HS-5 (cell line): ENCODE data around the gene KLK1.

ENCODE experiments used
- DNase-seq: peaks from one replicate; pipeline ENCODE4 v3.0.0-alpha.2; 2012; ENCODE audit warnings: low read depth

The KLK1 gene

DNA sequence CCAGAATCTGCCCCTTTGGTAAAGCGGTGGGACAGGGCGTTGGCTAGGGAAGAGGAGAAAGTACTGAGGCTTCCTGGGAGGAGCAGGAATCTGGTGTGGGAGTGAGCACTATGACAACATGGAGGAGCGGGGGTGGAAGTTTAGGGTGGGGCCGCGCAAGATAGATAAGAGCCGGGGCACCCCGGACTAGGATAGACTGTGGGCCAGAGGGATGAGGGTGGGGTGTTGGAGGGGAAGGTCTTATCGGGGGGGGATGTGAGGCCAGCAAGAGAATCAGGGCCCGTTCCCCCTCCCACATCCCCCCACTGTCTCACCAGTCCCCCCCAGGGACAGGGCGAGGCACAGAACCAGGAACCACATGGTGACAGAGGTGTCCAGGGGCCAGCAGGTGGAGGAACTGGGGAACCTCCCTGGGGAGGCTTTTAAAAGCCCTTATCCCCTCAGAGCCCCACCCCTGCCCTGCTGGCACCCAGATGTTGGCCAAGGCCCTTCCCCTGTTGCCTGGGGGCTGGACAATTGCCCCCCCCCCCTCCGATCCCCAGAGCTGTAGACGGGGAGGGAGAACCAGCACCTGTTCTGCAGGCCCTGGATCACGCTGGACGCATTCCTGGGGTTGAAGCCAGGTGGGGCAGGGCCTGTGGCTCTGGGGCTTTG, at the start of gene KLK1:
Gene KLK1, minus strand, starts transcription at position 399 of the 654 bp plus-strand sequence. Its CDS starts 39 bp downstream, at position 360.
- DNase-seq = no peak

DNA sequence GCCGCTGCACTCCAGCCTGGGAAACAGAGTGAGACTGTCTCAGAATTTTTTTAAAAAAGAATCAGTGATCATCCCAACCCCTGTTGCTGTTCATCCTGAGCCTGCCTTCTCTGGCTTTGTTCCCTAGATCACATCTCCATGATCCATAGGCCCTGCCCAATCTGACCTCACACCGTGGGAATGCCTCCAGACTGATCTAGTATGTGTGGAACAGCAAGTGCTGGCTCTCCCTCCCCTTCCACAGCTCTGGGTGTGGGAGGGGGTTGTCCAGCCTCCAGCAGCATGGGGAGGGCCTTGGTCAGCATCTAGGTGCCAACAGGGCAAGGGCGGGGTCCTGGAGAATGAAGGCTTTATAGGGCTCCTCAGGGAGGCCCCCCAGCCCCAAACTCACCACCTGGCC, 49.5 kb upstream of the KLK1 start, which contains the start of gene KLK2:
Gene KLK2, plus strand, starts transcription at position 384 of the 400 bp plus-strand sequence. CDS start 35 bp downstream, outside the sequence.
- no peak for DNase-seq

DNA sequence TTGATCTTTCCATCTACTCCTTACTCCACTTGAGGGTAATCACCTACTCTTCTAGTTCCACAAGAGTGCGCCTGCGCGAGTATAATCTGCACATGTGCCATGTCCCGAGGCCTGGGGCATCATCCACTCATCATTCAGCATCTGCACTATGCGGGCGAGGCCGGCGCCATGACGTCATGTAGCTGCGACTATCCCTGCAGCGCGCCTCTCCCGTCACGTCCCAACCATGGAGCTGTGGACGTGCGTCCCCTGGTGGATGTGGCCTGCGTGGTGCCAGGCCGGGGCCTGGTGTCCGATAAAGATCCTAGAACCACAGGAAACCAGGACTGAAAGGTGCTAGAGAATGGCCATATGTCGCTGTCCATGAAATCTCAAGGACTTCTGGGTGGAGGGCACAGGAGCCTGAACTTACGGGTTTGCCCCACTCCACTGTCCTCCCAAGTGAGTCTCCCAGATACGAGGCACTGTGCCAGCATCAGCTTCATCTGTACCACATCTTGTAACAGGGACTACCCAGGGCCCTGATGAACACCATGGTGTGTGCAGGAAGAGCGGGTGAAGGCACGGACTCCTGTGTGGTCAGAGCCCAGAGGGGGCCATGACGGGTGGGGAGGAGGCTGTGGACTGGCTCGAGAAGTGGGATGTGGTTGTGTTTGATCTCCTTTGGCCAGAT, 47.0 kb upstream of the KLK1 start:
- no peak for DNase-seq

DNA sequence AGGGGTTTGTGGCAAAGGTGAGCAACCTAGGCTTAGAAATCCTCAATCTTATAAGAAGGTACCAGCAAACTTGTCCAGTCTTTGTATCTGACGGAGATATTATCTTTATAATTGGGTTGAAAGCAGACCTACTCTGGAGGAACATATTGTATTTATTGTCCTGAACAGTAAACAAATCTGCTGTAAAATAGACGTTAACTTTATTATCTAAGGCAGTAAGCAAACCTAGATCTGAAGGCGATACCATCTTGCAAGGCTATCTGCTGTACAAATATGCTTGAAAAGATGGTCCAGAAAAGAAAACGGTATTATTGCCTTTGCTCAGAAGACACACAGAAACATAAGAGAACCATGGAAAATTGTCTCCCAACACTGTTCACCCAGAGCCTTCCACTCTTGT, 45.9 kb upstream of the KLK1 start:
- DNase-seq = no peak

DNA sequence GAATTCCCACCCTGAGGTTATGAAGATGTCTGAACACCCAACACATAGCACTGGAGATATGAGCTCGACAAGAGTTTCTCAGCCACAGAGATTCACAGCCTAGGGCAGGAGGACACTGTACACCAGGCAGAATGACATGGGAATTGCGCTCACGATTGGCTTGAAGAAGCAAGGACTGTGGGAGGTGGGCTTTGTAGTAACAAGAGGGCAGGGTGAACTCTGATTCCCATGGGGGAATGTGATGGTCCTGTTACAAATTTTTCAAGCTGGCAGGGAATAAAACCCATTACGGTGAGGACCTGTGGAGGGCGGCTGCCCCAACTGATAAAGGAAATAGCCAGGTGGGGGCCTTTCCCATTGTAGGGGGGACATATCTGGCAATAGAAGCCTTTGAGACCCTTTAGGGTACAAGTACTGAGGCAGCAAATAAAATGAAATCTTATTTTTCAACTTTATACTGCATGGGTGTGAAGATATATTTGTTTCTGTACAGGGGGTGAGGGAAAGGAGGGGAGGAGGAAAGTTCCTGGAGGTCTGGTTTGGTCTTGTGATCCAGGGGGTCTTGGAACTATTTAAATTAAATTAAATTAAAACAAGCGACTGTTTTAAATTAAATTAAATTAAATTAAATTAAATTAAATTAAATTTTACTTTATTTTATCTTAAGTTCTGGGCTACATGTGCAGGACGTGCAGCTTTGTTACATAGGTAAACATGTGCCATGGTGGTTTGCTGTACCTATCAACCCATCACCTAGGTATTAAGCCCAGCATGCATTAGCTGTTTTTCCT, 38.1 kb upstream of the KLK1 start:
- DNase-seq = no peak

DNA sequence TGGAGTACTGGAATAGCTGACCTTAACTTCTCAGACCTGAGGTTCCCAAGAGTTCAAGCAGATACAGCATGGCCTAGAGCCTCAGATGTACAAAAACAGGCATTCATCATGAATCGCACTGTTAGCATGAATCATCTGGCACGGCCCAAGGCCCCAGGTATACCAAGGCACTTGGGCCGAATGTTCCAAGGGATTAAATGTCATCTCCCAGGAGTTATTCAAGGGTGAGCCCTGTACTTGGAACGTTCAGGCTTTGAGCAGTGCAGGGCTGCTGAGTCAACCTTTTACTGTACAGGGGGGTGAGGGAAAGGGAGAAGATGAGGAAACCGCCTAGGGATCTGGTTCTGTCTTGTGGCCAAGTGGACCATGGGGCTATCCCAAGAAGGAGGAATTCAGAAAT, 37.4 kb upstream of the KLK1 start:
- DNase-seq = no peak

DNA sequence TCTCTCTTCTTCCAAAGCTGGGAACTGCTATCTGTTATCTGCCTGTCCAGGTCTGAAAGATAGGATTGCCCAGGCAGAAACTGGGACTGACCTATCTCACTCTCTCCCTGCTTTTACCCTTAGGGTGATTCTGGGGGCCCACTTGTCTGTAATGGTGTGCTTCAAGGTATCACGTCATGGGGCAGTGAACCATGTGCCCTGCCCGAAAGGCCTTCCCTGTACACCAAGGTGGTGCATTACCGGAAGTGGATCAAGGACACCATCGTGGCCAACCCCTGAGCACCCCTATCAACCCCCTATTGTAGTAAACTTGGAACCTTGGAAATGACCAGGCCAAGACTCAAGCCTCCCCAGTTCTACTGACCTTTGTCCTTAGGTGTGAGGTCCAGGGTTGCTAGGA, 36.3 kb upstream of the KLK1 start:
- no peak for DNase-seq

DNA sequence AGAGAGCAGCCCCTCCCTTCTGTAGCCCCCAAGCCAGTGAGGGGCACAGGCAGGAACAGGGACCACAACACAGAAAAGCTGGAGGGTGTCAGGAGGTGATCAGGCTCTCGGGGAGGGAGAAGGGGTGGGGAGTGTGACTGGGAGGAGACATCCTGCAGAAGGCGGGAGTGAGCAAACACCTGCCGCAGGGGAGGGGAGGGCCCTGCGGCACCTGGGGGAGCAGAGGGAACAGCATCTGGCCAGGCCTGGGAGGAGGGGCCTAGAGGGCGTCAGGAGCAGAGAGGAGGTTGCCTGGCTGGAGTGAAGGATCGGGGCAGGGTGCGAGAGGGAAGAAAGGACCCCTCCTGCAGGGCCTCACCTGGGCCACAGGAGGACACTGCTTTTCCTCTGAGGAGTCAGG, 35.3 kb upstream of the KLK1 start:
- no peak for DNase-seq

DNA sequence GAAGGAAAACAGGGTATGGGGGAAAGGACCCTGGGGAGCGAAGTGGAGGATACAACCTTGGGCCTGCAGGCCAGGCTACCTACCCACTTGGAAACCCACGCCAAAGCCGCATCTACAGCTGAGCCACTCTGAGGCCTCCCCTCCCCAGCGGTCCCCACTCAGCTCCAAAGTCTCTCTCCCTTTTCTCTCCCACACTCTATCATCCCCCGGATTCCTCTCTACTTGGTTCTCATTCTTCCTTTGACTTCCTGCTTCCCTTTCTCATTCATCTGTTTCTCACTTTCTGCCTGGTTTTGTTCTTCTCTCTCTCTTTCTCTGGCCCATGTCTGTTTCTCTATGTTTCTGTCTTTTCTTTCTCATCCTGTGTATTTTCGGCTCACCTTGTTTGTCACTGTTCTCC, 33.8 kb upstream of the KLK1 start:
- DNase-seq = no peak

DNA sequence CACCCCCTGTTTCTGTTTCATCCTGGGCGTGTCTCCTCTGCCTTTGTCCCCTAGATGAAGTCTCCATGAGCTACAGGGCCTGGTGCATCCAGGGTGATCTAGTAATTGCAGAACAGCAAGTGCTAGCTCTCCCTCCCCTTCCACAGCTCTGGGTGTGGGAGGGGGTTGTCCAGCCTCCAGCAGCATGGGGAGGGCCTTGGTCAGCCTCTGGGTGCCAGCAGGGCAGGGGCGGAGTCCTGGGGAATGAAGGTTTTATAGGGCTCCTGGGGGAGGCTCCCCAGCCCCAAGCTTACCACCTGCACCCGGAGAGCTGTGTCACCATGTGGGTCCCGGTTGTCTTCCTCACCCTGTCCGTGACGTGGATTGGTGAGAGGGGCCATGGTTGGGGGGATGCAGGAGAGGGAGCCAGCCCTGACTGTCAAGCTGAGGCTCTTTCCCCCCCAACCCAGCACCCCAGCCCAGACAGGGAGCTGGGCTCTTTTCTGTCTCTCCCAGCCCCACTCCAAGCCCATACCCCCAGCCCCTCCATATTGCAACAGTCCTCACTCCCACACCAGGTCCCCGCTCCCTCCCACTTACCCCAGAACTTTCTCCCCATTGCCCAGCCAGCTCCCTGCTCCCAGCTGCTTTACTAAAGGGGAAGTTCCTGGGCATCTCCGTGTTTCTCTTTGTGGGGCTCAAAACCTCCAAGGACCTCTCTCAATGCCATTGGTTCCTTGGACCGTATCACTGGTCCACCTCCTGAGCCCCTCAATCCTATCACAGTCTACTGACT, 31.2 kb upstream of the KLK1 start, which contains the start of gene KLK3:
Gene KLK3, plus strand, starts transcription at position 280 of the 775 bp plus-strand sequence. Its CDS starts 41 bp downstream, at position 321.
- no peak for DNase-seq

DNA sequence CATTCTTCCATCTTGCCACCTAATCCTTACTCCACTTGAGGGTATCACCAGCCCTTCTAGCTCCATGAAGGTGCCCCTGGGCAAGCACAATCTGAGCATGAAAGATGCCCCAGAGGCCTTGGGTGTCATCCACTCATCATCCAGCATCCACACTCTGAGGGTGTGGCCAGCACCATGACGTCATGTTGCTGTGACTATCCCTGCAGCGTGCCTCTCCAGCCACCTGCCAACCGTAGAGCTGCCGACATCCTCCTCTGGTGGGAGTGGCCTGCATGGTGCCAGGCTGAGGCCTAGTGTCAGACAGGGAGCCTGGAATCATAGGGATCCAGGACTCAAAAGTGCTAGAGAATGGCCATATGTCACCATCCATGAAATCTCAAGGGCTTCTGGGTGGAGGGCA, 28.0 kb upstream of the KLK1 start:
- DNase-seq = no peak

DNA sequence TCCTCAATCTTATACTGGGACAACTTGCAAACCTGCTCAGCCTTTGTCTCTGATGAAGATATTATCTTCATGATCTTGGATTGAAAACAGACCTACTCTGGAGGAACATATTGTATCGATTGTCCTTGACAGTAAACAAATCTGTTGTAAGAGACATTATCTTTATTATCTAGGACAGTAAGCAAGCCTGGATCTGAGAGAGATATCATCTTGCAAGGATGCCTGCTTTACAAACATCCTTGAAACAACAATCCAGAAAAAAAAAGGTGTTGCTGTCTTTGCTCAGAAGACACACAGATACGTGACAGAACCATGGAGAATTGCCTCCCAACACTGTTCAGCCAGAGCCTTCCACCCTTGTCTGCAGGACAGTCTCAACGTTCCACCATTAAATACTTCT, 27.2 kb upstream of the KLK1 start:
- no peak for DNase-seq

DNA sequence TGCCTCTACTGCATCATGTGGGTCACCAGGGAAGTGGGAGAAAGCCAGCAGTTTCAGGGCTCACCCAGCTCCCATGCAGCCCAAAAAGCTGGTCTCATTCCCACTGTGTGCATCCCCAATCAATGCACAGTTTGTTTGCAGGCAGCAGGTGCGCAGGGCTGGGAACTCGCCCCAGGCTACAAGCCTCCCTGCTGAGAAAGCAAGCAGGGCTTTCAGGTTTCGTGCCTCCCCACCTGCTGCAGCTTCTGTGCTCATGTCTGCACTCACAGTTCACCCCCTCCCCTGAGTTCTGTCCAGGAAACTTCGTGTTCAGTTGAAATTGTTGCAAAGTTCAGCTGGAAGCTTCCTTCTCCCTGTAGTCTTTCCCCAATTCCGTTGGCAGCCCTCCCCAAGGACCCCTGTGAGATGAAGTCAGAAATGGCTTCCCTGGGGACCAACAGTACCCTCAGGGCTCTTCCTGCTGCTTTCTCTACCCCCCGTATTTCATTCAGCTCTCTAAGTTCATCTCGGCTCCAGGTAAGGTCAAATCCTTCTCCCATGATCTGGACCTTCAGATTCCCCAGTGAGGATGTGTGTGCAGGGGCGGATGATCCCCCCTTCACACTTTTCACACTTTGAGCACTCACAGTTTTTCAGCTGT, 20.8 kb upstream of the KLK1 start:
- DNase-seq = no peak

DNA sequence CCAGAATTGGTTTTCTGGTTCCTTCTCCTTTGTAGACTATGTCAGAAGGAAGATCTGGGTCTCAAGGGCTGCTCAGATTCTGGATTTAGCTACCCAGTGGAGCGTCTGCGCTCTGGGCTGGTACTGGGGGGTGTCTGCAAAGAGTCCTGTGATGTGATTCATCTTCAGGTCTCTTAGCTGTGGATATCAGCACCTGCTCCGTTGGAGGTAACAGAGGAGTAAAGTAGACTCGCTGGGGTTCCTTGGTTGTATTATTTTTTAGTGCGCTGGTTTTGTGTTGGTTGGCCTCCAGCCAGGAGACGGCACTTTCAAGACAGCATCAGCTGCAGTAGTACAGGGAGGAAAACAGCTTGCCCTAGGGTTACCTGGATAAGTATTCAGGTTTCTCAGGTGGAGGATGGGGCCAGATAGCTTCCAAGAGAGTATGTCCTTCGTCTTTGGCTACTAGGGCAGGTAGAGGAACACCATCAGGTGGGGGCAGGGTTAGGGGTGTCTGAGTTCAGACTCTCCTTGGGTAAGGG, 20.2 kb upstream of the KLK1 start:
- no peak for DNase-seq

DNA sequence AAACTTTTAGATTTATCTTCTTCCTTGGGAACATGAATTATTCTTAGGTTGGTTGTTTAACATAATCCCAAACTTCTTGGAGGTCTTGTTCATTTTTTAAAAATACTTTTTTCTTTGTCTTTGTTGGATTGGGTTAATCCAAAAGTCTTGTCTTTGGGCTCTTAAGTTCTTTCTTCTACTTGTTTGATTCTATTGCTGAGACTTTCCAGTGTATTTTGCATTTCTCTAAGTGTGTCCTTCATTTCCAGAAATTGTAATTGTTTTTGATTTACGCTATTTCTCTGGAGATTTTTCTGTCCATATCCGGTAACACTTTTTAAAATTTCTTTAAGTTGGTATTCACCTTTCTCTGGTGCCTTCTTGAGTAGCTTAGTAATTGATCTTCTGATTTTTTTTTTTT, 19.6 kb upstream of the KLK1 start:
- DNase-seq = no peak

DNA sequence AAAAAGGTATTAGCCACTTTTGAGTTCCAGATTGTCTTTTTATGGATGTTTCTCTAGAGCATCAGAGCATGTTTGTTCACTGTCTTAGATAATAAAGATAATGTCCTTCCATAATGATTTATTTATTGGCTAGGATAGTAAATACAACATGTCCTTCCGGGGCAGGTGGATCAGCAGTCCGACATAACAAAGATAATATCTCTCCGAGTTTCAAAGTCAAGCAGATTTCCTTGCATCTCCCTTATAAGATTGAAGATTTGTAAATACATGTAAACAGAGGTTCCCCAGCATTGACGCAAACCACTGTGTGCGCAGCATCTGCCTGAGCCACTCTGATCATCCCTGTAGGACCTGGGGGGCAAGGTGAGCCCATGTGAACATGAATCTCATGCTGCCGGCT, 18.5 kb upstream of the KLK1 start:
- DNase-seq = no peak

DNA sequence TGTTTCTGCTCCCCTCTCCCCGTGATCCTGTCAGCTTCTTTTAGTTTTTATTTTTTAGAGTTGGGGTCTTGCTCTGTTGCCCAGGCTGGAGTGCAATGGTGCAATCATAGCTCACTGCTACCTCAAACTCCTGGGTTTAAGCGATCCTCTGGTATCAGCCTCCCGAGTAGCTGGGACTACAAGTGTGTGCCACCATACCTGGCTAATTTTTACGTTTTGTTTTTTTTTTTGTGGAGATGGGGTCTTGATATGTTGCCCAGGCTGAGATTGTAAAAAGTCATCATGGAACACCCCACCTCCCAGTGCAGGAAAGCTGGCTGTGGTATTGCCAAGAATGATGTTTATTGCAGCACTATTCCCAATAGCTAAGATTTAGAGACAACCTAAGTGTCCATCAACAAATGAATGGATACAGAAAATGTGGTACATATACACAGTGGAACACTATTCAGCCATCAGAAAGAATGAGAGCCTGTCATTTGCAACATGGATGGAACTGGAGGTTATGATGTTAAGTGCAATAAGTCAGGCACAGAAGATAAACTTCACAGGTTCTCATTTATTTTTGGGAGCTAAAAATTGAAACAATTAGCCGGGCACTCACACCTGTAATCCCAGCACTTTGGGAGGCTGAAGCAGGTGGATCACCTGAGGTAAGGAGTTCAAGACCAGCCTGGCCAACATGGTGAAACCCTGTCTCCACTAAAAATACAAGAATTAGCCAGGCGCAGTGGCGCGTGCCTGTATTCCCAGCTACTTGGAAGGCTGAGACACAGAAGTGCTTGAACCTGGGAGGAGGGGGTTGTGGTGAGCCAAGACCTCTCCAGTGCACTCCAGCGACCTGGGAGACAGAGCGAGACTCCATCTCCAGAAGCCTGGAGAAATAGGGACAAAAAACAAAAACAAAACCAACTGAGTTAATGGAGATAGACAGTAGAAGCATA, 16.4 kb upstream of the KLK1 start:
- no peak for DNase-seq

DNA sequence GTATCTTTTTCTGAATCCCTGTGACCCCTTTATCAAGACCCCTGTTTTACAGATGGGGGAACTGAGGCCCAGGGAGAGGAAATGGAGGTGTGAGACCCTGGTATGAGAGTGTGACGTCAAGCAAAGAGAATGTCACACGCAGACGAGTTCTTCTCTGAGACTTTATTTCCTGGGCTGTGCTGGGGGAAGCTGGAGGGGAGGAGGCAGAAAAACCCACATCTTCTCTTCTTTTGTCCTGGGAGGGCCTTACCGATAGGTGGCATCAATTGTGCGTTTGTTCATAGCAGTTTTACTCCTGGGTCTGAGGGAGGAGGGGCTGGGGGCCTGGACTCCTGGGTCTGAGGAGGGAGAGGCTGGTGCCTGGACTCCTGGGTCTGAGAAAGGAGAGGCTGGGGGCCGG, 14.7 kb upstream of the KLK1 start:
- no peak for DNase-seq

DNA sequence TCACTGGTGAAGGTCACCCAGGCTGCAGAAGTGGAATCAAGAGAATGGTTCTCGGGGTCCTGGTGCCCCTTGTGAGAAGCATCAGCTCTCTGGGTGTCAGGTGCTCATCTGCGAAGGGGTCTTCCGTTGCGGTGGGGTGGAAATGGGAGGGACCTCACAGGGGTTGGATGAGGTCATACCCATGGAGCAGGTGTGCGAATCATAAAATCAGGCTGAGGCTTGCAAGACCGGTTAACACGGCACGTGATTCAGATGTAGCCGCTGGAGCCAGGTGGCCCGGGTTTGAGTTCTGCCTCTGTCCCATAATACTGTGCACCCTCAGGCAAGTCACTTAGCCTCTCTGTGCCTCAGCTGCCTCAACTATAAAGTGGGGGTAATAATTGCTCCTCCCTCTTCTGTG, 13.7 kb upstream of the KLK1 start:
- DNase-seq = no peak

DNA sequence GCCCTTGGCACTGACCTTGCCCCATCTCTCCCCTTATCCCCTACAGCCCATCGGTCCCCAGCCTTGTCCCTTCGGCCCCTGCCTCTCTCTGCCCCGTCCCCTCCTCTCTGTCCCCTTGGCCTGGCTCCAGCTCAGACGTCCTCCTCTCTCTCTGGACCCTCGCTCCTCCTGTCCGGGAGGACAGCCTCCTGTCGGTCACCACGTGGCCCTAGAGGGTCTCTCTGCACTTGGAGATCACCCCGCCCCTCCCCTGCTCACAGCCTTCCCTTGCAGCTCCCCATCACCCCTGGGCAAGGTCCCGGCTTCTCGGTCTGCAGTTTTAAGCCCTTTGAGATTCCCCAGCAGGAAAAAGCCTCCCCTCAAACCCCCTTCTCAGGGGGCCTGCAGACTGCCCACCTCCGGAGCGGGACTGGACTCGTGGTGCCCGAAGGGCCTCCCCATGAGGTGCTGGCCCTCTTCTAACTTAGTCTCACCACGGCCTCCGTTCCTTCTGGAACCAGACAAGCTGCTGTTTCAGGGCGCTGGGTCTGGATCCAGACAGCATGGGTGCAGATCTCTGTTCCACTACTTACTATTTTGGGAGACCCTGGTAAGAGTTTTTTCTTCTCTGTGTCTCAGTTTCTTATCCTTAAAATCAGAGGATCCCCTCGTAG, 13.1 kb upstream of the KLK1 start:
- DNase-seq = no peak
